SIG-M5 treated with dmso at 0.1 percent for 504 hours (cell line): Measurements from ENCODE around the gene ZBTB32.
"Not testable (repeated sequence)": the region's sequence is repeated elsewhere in the genome, so short reads cannot be mapped to it uniquely, and the experiment has no call there.

Source experiments
- DNase-seq: peaks from one replicate; lab custom pipeline; 2025; ENCODE audit not compliant: unreplicated experiment; lab: John Stamatoyannopoulos, UW

Gene ZBTB32

DNA sequence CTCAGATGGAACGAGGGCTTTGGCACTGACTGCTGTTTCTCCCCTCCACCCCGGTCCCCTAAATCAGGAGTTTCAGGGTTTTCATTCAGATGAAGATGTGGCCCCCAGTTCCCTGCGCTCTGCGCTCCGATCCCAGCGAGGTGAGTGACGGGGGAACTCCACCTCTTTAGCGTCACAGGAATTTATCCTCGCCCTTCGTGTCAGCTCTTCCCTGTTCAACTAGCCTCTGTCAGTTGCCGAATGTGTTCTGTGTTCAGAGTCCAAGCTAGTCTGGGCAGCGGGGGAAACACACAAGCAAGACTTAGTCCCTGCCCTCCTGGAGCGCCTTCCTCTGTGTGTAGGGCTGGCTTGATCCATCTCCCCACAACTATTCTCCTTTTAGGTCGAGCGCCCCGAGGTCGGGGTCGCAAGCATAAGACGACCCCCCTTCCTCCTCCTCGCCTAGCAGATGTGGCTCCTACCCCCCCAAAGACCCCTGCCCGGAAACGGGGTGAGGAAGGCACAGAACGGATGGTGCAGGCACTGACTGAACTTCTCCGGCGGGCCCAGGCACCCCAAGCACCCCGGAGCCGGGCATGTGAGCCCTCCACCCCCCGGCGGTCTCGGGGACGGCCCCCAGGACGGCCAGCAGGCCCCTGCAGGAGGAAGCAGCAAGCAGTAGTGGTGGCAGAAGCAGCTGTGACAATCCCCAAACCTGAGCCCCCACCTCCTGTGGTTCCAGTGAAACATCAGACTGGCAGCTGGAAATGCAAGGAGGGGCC, 15.2 kb downstream of the ZBTB32 start:
- no peak for DNase-seq

DNA sequence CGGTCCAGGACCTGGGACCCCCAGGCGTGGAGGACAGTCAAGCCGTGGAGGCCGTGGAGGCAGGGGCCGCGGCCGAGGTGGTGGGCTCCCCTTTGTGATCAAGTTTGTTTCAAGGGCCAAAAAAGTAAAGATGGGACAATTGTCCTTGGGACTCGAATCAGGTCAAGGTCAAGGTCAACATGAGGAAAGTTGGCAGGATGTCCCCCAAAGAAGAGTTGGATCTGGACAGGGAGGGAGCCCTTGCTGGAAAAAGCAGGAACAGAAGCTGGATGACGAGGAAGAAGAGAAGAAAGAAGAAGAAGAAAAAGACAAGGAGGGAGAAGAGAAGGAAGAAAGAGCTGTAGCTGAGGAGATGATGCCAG, 15.8 kb downstream of the ZBTB32 start:
- DNase-seq = no peak

DNA sequence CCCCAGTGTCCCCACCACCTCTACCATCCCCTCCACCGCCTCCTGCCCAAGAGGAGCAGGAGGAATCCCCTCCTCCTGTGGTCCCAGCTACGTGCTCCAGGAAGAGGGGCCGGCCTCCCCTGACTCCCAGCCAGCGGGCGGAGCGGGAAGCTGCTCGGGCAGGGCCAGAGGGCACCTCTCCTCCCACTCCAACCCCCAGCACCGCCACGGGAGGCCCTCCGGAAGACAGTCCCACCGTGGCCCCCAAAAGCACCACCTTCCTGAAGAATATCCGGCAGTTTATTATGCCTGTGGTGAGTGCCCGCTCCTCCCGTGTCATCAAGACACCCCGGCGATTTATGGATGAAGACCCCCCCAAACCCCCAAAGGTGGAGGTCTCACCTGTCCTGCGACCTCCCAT, 16.3 kb downstream of the ZBTB32 start:
- DNase-seq = no peak

DNA sequence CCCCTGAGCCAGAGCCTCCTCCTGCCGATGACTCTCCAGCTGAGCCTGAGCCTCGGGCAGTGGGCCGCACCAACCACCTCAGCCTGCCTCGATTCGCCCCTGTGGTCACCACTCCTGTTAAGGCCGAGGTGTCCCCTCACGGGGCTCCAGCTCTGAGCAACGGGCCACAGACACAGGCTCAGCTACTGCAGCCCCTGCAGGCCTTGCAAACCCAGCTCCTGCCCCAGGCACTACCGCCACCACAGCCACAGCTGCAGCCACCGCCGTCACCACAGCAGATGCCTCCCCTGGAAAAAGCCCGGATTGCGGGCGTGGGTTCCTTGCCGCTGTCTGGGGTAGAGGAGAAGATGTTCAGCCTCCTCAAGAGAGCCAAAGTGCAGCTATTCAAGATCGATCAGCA, 17.0 kb downstream of the ZBTB32 start:
- DNase-seq = no peak

DNA sequence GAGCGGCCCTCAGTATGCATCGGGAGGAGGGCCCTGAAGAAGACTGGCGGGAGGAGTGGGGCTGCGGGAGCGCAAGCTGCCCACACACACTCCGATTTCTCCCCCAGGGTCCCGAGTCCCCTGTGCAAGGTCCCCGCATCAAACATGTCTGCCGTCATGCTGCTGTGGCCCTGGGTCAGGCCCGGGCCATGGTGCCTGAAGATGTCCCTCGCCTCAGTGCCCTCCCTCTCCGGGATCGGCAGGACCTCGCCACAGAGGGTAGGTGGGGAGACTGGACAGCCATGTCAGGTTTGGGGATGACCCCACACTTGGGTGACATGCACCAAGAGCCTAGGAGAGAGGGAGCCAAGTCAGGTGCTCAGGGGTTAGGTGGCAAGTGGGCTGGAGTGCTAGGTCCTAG, 18.1 kb downstream of the ZBTB32 start:
- DNase-seq = no peak

DNA sequence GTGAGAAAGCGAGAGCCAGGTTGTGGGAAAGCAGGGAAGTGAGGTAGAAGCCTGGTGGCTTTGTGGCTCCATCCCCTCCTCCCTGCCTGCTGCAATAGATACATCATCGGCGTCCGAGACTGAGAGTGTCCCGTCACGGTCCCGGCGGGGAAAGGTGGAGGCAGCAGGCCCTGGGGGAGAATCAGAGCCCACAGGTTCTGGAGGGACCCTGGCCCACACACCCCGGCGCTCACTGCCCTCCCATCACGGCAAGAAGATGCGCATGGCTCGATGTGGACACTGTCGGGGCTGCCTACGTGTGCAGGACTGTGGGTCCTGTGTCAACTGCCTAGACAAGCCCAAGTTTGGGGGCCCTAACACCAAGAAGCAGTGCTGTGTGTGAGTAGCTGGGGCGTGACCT, 18.5 kb downstream of the ZBTB32 start:
- DNase-seq = no peak

- no peak for DNase-seq
Observed at GRCh38 chr19:35723671-35724070, 19.3 kb downstream of the ZBTB32 start.

- DNase-seq = not testable (repeated sequence)
Observed at GRCh38 chr19:35724132-35724531, 19.8 kb downstream of the ZBTB32 start.

DNA sequence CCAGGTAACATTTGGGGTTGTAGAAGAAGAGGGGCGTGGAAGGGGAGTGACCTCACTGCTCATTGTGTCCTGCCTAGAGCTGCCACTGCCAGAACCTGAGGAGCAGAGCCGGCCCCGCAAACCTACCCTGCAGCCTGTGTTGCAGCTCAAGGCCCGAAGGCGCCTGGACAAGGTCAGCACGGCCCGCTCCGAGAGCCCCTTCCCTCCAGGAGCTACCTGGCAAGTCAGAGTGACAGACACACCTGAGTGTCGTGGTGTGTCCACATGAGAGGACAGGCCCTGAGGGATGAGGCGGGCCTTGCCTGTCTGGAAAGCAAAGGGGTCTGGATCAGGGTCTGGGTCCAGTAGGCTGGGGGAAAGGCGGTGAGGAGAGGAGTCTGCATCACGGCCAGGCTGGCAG, 20.2 kb downstream of the ZBTB32 start:
- DNase-seq = no peak

GRCh38 chr19:35725216-35725861, 21.0 kb downstream of the ZBTB32 start:
- DNase-seq = no peak

- DNase-seq = no peak
Observed at GRCh38 chr19:35727053-35727955, 22.9 kb downstream of the ZBTB32 start.

GRCh38 chr19:35727956-35728706, 23.8 kb downstream of the ZBTB32 start:
- no peak for DNase-seq

DNA sequence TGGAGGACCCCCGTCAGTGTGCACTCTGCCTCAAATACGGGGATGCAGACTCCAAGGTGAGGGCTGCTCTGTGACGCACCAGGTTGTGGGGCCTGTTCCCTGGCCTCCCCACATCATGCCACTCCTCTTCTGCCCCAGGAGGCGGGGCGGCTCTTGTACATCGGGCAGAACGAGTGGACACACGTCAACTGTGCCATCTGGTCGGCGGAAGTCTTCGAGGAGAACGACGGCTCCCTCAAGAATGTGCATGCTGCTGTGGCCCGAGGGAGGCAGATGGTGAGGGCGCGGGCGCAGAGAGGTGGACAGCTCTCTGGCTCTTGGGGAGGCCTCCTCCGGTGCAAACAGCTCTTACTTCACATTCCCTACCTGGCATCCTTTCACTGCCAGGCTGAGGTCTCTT, 24.7 kb downstream of the ZBTB32 start:
- no peak for DNase-seq

DNA sequence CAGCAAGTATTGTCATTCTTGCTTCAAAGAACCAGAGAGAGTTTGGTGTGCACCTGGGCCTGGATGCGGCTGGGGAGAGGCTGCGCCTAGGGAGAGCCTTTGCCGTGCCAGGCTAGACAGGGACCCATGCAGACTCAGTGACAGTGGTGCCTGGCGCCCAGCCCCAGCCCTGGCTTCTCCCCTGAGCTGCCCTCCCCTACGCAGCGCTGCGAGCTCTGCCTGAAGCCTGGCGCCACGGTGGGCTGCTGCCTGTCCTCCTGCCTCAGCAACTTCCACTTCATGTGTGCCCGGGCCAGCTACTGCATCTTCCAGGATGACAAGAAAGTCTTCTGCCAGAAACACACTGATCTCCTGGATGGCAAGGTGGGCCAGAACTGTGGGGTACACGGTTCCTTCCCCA, 25.4 kb downstream of the ZBTB32 start:
- DNase-seq = no peak

- DNase-seq = no peak
Observed at GRCh38 chr19:35730326-35730725, 26.0 kb downstream of the ZBTB32 start.

- DNase-seq = peak; percentile 9
Observed at GRCh38 chr19:35731353-35731752, 27.0 kb downstream of the ZBTB32 start.

DNA sequence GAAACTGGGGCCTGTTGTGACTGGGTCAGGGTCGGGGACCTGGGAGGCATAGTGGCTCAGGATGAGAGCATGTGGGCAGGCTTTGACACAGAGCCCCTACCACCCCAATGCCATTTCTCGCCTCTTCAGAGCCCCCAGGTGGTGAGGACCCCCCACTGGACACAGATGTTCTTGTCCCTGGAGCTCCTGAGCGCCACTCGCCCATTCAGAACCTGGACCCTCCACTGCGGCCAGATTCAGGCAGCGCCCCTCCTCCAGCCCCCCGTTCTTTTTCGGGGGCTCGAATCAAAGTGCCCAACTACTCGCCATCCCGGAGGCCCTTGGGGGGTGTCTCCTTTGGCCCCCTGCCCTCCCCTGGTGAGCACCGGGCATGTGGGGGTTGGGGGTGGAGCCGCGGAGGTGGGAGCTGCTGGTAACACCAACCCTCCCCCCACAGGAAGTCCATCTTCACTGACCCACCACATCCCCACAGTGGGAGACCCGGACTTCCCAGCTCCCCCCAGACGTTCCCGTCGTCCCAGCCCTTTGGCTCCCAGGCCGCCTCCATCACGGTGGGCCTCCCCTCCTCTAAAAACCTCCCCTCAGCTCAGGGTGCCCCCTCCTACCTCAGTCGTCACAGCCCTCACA, 27.5 kb downstream of the ZBTB32 start:
- DNase-seq = no peak

DNA sequence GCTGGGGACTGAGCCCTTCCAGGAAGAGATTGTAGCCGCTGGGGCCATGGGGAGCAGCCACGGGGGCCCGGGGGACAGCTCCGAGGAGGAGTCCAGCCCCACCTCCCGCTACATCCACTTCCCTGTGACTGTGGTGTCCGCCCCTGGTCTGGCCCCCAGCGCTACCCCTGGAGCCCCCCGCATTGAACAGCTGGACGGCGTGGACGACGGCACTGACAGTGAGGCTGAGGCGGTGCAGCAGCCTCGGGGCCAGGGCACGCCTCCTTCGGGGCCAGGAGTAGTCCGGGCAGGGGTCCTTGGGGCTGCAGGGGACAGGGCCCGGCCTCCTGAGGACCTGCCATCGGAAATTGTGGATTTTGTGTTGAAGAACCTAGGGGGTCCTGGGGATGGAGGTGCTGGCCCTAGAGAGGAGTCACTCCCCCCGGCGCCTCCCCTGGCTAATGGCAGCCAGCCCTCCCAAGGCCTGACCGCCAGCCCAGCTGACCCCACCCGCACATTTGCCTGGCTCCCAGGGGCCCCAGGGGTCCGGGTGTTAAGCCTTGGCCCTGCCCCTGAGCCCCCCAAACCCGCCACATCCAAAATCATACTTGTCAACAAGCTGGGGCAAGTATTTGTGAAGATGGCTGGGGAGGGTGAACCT, 28.3 kb downstream of the ZBTB32 start:
- DNase-seq = no peak

DNA sequence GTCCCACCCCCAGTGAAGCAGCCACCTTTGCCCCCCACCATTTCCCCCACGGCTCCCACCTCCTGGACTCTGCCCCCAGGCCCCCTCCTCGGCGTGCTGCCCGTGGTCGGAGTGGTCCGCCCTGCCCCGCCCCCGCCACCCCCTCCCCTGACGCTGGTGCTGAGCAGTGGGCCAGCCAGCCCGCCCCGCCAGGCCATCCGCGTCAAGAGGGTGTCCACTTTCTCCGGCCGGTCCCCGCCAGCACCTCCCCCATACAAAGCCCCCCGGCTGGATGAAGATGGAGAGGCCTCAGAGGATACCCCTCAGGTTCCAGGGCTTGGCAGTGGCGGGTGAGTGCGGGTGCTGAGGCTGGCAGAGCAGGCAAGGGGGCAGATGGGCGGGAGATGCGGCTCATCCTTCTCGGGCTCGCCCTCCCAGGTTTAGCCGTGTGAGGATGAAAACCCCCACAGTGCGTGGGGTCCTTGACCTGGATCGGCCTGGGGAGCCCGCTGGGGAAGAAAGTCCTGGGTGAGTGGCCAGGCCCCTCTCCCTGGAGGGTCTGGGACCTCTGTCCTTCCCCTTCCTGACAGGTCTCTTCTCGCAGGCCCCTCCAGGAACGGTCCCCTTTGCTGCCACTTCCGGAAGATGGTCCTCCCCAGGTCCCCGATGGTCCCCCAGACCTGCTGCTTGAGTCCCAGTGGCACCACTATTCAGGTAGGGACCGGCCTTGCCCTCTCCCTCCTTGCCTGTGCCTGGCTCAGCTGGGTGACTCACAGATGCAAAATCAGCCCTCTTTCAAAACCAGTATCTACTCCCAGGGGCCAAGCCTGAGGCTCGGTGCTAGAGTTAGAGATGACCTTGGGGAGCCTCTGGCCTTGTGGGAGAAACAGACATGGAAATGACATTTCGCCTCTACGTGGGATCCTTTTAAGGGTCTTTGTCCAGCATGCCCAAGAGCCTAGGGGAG, 29.1 kb downstream of the ZBTB32 start:
- no peak for DNase-seq
